ENCODE data around the gene CARMIL3.

DNA sequence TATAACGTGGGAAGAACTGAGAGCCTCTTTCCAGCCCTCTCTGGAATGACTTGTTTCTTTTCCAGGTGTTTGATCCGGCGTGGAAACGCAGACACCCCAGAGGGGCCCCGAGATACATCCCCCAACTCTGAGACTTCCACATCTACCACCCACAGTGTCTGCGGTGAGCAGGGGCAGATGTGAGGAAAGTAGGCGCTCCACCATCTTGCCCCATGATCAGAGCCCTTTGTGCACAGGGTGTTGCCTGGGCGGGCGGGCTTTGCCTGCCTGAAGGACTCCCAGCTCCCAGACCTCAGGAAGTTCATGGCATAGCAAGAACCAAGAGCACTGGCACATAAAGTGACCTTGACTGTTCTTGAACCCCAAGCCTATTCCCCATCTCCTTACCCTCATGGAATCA is 2.8 kb downstream of the CARMIL3 start:
- TF ChIP-seq EZH2 (IDR thresholded peaks at IDR 0.05; ENCODE audit: insufficient read depth, poor library complexity, severe bottlenecking) (no peak), EZH2phosphoT487 (IDR thresholded peaks at IDR 0.05; ENCODE audit: insufficient read depth, low read depth) (no peak)

All from GM23248 (cell line).